C4-2B (cell line): ENCODE measurements around the gene QSOX1.

Experiments used
- CTCF ChIP-seq: fragments of 450-650 bp; conservative IDR thresholded peaks from 2 replicates; pipeline ENCODE4 v1.5.1; 2017; ENCODE audit warnings: mild to moderate bottlenecking
- ZFX ChIP-seq: fragments of 450-650 bp; IDR thresholded peaks from 2 replicates; pipeline ENCODE4 v1.6.1; 2017

- TF ChIP-seq CTCF: no peak
- TF ChIP-seq ZFX: no peak
Measured at GRCh38 chr1:180224902-180225301, 70.2 kb downstream of the QSOX1 start.
